Adrenal gland (tissue), 12 donors: ENCODE data around the gene PHF11. TPM values are rescaled to one million over a fixed set of nuclear protein-coding genes. Genes with fewer than 3 reads are reported as not detected.

Experiments used
- DNase-seq, 7 donors: peaks; one replicate each; pipeline ENCODE4 v3.0.0-alpha.2; 2019 to 2020
- H3K27ac ChIP-seq, 5 donors: fragments of 200-600 bp; sonication (generic) in 4 of 5; 1 replicate in 3 of 5; 2 replicates in 2 of 5; pipeline versions ENCODE4 v1.5.1 to v1.8.0; 2016 to 2020; ENCODE audit warnings: mild to moderate bottlenecking in 1 of 5
- H3K27me3 ChIP-seq: fragments of 200-600 bp; 2 replicates; pipeline ENCODE4 v1.8.0; 2021
- H3K36me3 ChIP-seq, 2 donors: fragments of 200-600 bp; replicated peaks in 1 of 2; 1 replicate in 1 of 2; 2 replicates in 1 of 2; pipeline versions ENCODE4 v1.5.1 to v1.8.0; 2018 to 2022
- H3K4me1 ChIP-seq, 2 donors: fragments of 200-600 bp; replicated peaks in 1 of 2; 1 replicate in 1 of 2; 2 replicates in 1 of 2; pipeline versions ENCODE4 v1.5.1 to v1.8.0; 2018 to 2021
- H3K4me3 ChIP-seq, 4 donors: fragments of 200-600 bp; sonication (generic) in 3 of 4; one replicate each; pipeline ENCODE4 v1.5.1; 2016 to 2018
- H3K9me3 ChIP-seq, 3 donors: fragments of 200-600 bp; sonication (generic) in 1 of 3; replicated peaks in 1 of 3; 1 replicate in 2 of 3; 2 replicates in 1 of 3; pipeline versions ENCODE4 v1.5.1 to v1.8.0; 2016 to 2021
- POLR2A ChIP-seq, 2 donors: fragments of 450-650 bp; IDR thresholded peaks; one replicate each; pipeline ENCODE4 v1.6.1; 2017; ENCODE audit warnings: antibody characterized with exemption in 2 of 2, mild to moderate bottlenecking in 2 of 2, moderate library complexity in 1 of 2
- WGBS, 4 donors: extraction: QIAGEN DNeasy Blood & Tissue Kit in 2 of 4; methylation state at CpG; one replicate each; pipeline versions ENCODE4 v1.1.5 to v1.1.7; 2013 to 2017; 5-methylcytosine and 5-hydroxymethylcytosine counted together
- intact Hi-C, 2 donors: fragments of 100-400 bp; cut with DNase I; formaldehyde crosslinking; loops; one replicate each; pipeline versions ENCODE4 v1.14.1 to v1.15.0; 2022 to 2023
- polyA plus RNA-seq, 3 donors: library from polyadenylated mRNA; stranded (reverse); fragments of 200-250 nt in 2 of 3; fragments of 350-450 nt in 1 of 3; fragmentation: Illumina TruSeq in 1 of 3; extraction: RNeasy Lipid Tissue Mini Kit (QIAGEN cat#74804) in 1 of 3; gene quantifications; one replicate each; pipeline ENCODE4 v1.2.3, GENCODE V29; 2013 to 2014
- total RNA-seq, 9 donors: library from RNA; depleted of rRNA in 4 of 9; stranded (reverse); fragments of >200 nt in 4 of 9; fragments of 120-200 nt in 1 of 9; fragmentation: NEBNext Ultra II Directional in 1 of 9; extraction: Animal tissue kit (Norgen Biotek cat#: 25700) in 1 of 9; gene quantifications; one replicate each; pipeline versions ENCODE4 v1.1.0 to v1.2.4, GENCODE V29; 2013 to 2023
- TF ChIP-seq, protein P1 (sequence below), 6 experiments: fragments of 450-650 bp in 4 of 6; fragments of 200-600 bp in 2 of 6; sonication (generic) in 1 of 6; IDR thresholded peaks; 1 replicate in 5 of 6; 2 replicates in 1 of 6; pipeline versions ENCODE4 v1.5.1 to v1.8.0; 2016 to 2021; ENCODE audit warnings: antibody characterized with exemption in 6 of 6, mild to moderate bottlenecking in 2 of 6, moderate library complexity in 1 of 6
- donor health status: healthy with polysubstance abuse.
- donor health status: Bipolar disorder and iron deficiency.
- donor health status: DM: yes; HTN: yes; CAD: no.
- donor health status: DM: no; HTN: no; CAD: no.
- donor health status: DM: no; HTN: no; CAD: no.
- donor health status: DM: yes; HTN: yes; CAD: no.

Gene PHF11
- total and polyA plus RNA-seq, 12 donors = 23.8 to 136 (median 64.2) TPM

DNA sequence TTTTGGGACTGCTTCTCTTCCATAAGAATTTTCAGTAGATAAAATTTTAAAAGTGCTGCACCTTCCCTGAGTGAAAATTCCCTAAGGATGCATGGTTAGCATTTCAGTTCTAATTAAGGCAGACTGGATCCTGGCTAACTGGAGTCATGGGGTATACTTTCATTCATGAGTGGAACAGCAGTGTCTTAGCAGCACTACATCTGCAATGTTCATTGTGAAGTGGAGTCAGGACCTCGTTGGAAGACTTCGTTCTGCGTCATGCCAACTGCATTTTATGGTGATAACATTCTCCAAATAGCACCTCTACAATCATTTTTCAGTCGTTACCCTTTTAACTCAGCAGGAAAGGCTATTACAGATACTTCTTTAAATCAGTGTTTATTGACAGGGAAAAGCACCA is 25.5 kb downstream of the PHF11 start:
- DNase-seq = no peak
- Histone ChIP-seq H3K4me1 (peaks cover 0 to 4% of the 10 kb centered on the region in 2 donors), H3K36me3 (peaks cover 0 to 14% of the 10 kb centered on the region in 2 donors), H3K4me3 (no peak overlapping the region), H3K27ac (no peak overlapping the region), H3K9me3 (no peaks in the 10 kb centered on the region), H3K27me3 (no peaks in the 10 kb centered on the region)
- intact Hi-C loops = no loop called here
- 79 to 91% (median 86%) methylated on average over 4 of the region's 4 CpGs for WGBS, 4 donors
- TF ChIP-seq, protein P1, sequence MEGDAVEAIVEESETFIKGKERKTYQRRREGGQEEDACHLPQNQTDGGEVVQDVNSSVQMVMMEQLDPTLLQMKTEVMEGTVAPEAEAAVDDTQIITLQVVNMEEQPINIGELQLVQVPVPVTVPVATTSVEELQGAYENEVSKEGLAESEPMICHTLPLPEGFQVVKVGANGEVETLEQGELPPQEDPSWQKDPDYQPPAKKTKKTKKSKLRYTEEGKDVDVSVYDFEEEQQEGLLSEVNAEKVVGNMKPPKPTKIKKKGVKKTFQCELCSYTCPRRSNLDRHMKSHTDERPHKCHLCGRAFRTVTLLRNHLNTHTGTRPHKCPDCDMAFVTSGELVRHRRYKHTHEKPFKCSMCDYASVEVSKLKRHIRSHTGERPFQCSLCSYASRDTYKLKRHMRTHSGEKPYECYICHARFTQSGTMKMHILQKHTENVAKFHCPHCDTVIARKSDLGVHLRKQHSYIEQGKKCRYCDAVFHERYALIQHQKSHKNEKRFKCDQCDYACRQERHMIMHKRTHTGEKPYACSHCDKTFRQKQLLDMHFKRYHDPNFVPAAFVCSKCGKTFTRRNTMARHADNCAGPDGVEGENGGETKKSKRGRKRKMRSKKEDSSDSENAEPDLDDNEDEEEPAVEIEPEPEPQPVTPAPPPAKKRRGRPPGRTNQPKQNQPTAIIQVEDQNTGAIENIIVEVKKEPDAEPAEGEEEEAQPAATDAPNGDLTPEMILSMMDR (IDR thresholded peaks at IDR 0.05) = no peak
- TF ChIP-seq POLR2A (IDR thresholded peaks at IDR 0.05) = no peak

DNA sequence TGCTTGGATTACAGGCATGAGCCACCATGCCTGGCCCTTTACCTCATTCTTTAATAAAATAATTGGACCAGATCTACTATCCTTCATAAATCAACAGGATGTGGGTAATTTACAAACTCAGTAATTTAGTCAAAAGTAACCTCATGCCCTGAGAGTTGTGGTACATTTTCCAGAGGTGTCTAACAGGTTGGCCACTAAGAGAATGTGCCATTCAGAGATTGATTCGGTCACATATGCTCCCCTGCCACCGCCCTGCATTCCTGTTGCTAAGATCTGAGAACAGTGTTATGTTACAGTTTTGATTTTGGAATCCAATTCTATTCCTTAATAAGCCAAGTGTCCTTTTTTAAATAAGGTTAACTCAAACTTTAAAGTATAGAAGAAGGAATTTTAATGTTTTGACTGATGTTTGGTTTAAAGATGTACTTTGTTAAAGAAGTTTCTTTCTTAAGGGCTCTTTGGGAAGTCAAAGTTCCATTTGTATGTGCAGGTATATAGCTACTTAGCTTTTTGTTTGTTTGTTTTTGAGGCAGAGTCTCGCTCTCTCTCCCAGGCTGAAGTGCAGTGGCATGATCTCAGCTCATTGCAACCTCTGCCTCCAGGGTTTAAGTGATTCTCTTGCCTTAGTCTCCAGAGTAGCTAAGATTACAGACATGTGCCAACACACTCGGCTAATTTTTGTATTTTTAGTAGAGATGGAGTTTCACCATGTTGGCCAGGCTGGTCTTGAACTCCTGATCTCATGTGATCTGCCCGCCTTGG is 29.2 kb downstream of the PHF11 start:
- Histone ChIP-seq H3K27ac (no peak overlapping the region), H3K9me3 (no peaks in the 10 kb centered on the region), H3K4me3 (no peak overlapping the region), H3K4me1 (peaks cover 0 to 22% of the 10 kb centered on the region in 2 donors), H3K36me3 (peaks cover 0 to 16% of the 10 kb centered on the region in 2 donors), H3K27me3 (no peaks in the 10 kb centered on the region)
- no peak for TF ChIP-seq POLR2A (IDR thresholded peaks at IDR 0.05)
- TF ChIP-seq, protein P1 (IDR thresholded peaks at IDR 0.05) = no peak
- WGBS, 4 donors = 93 to 98% (median 96%) methylated on average over 5 of the region's 5 CpGs
- DNase-seq = no peak
- intact Hi-C loops = no loop called here

DNA sequence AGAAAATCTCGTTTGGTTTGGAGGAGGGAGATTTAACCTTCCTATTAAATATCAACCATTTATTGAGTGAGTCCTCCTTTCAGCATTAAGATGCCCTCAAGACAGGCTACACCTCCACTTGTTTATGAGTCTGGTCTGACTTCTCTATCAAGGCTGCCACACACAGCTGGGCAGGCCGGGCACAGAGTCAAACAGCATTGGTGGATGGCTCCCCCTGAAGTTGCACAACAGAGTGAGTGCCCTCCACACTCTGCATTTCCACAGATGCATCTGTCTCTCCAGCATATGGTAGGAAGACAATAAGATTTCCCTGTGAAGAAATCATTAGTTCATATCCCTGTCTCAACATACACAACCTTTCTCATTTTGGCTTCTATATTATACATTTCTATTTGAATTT is 31.4 kb downstream of the PHF11 start:
- peaks cover 0 to 13% of the 10 kb centered on the region in 2 donors for H3K36me3 ChIP-seq
- DNase-seq = peak; percentile 32 to 72 (median 60)
- H3K4me1 ChIP-seq = peaks cover 0 to 22% of the 10 kb centered on the region in 2 donors
- H3K4me3 ChIP-seq = no peak overlapping the region
- H3K27me3 ChIP-seq = no peaks in the 10 kb centered on the region
- 14 to 48% (median 36%) methylated on average over 2 of the region's 2 CpGs for WGBS, 4 donors
- H3K27ac ChIP-seq = peak overlapping the region in 1 of 5 donors; percentile 43
- no peak for TF ChIP-seq POLR2A (IDR thresholded peaks at IDR 0.05)
- TF ChIP-seq, protein P1 (IDR thresholded peaks at IDR 0.05) = no peak
- H3K9me3 ChIP-seq = no peaks in the 10 kb centered on the region
- intact Hi-C loops = no loop called here

DNA sequence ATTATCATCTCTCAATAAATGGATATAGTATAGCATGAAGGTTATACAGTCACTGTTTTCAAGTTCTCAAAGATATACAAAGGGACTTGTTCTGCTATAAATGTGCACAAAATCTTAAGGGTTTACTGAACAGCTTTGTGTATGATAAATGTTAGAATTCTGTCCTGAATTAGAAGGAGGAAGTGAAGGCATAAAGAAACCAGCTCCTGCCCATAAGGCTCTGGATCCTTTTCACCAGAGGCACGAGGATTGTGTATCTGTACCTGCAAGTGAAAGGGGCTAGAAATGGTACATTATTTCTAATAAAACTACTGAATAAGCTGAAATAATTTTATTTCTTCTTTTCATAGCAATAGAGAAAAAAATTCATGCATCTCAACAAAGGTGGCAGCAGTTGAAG is 32.4 kb downstream of the PHF11 start:
- Histone ChIP-seq H3K27me3 (no peaks in the 10 kb centered on the region), H3K4me3 (no peak overlapping the region), H3K27ac (peak overlapping the region in 2 of 5 donors; percentile 21 to 43), H3K4me1 (peaks cover 0 to 22% of the 10 kb centered on the region in 2 donors), H3K36me3 (peaks cover 0 to 11% of the 10 kb centered on the region in 2 donors), H3K9me3 (no peaks in the 10 kb centered on the region)
- no peak for DNase-seq
- no peak for TF ChIP-seq POLR2A (IDR thresholded peaks at IDR 0.05)
- TF ChIP-seq, protein P1 (IDR thresholded peaks at IDR 0.05) = no peak
- intact Hi-C loops = no loop called here
- WGBS, 4 donors = 53 to 83% (median 74%) methylated on average over 1 of the region's 1 CpG
